Measurements from ENCODE around the gene FOXK2. TPM values are rescaled to one million over a fixed set of nuclear protein-coding genes. Genes with fewer than 3 reads are reported as not detected.
A peak's percentile ranks its signal among the peaks of the same experiment; 100 is the strongest.
"Not testable (repeated sequence)": the region's sequence is repeated elsewhere in the genome, so short reads cannot be mapped to it uniquely, and the experiment has no call there.

FOXK2 gene
- total RNA-seq, 2 experiments from 2014 or later: 59.4 to 67.2 TPM

DNA sequence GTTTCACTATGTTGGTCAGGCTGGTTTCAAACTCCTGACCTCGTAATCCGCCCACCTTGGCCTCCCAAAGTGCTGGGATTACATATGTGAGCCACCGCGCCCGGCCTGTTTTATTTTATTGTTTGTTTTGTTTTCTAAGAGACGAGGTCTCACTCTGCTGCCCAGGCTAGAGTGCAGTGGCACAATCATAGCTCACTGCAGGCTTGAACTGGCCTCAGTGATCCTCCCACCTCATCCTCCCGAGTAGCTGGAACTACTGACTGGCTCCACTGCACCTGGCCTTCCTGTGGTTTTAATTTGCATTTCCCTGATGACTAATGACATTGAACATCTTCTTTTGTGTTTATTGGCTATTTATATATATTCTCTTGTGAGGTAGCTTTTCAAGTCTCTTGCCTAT is 13.1 kb upstream of the FOXK2 start:
- peak; percentile 59 for DNase-seq
- Mint-ChIP-seq H3K4me3 (peak overlapping the region; percentile 25), H3K27ac (peak overlapping the region; percentile 68)
- H3K9me3 Mint-ChIP-seq, H3K27me3 Mint-ChIP-seq, H3K36me3 Mint-ChIP-seq, H3K4me1 Mint-ChIP-seq: not testable (repeated sequence)

DNA sequence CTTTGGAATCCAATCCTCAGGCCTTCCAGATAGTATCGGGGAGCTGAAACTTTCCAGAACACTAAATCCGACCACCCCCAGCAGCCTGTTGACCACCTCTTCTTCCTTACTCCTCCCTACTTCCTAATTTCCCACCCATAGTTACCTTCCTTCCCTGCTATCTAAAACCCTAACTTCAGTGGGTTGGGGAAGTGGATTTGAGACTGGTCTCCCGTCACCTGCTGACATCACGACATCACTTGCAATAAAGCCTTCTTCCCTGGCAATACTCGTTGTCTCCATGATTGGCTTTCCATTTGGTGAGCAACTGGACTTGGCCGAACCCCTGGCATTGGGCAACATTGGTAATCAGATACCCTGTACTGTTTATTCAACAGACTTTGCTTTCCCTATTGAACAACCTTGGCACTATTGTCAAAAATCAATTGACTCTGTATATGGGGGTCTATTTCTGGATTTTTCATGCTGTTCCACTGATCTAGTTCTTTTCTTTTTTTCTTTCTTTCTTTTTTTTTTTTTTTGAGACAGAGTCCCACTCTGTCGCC is 11.8 kb upstream of the FOXK2 start:
- DNase-seq: no peak
- H3K4me3 Mint-ChIP-seq: no peak overlapping the region
- peaks cover 3% of the 10 kb centered on the region for H3K27me3 Mint-ChIP-seq
- H3K27ac Mint-ChIP-seq: no peak overlapping the region
- peaks cover 9% of the 10 kb centered on the region for H3K4me1 Mint-ChIP-seq
- H3K9me3 Mint-ChIP-seq: no peaks in the 10 kb centered on the region
- no peaks in the 10 kb centered on the region for H3K36me3 Mint-ChIP-seq

- not testable (repeated sequence) for H3K4me1 Mint-ChIP-seq, H3K36me3 Mint-ChIP-seq, H3K4me3 Mint-ChIP-seq, H3K27me3 Mint-ChIP-seq, H3K27ac Mint-ChIP-seq, H3K9me3 Mint-ChIP-seq, DNase-seq
Measured at GRCh38 chr17:82511642-82512041, 7.9 kb upstream of the FOXK2 start.

- H3K27me3 Mint-ChIP-seq, H3K4me1 Mint-ChIP-seq, H3K27ac Mint-ChIP-seq, H3K9me3 Mint-ChIP-seq, DNase-seq, H3K36me3 Mint-ChIP-seq, H3K4me3 Mint-ChIP-seq: not testable (repeated sequence)
Measured at GRCh38 chr17:82513864-82514263, 5.7 kb upstream of the FOXK2 start.

GRCh38 chr17:82517230-82517865 is 2.2 kb upstream of the FOXK2 start:
- Mint-ChIP-seq H3K27me3 (no peaks in the 10 kb centered on the region), H3K36me3 (peaks cover 8% of the 10 kb centered on the region), H3K4me1 (peaks cover 9% of the 10 kb centered on the region), H3K27ac (no peak overlapping the region), H3K9me3 (no peaks in the 10 kb centered on the region), H3K4me3 (no peak overlapping the region)
- no peak for DNase-seq

- DNase-seq: peak; percentile 53
- Mint-ChIP-seq H3K27ac (peak overlapping the region; percentile 74), H3K4me3 (peak overlapping the region; percentile 85), H3K36me3 (peaks cover 16% of the 10 kb centered on the region), H3K27me3 (no peaks in the 10 kb centered on the region), H3K9me3 (no peaks in the 10 kb centered on the region), H3K4me1 (peaks cover 23% of the 10 kb centered on the region)
Measured at GRCh38 chr17:82519971-82520903, 705 bp downstream of the FOXK2 start.

DNA sequence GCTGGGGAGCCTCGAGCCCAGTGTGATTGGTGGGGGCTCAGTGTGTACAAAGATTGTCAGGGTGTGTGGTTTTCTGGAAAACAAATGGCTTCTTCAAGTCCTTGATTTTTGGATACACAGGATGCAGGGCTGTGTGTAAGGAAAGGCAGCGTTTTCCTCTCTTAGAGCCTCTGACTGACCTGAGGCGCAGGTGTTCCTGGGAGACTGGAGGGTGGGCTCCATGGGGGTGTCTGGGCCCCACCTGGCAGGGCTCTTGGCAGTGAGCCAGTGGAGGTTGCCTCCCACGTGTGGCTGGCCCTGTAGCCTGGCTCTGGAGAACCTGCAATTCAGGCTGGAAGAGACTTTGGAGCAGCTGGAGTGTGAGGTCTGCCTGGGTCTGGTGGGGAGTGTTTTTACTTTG is 5.0 kb downstream of the FOXK2 start:
- H3K27me3 Mint-ChIP-seq: no peaks in the 10 kb centered on the region
- H3K4me3 Mint-ChIP-seq: no peak overlapping the region
- no peak for DNase-seq
- peaks cover 19% of the 10 kb centered on the region for H3K36me3 Mint-ChIP-seq
- no peak overlapping the region for H3K27ac Mint-ChIP-seq
- H3K9me3 Mint-ChIP-seq: no peaks in the 10 kb centered on the region
- H3K4me1 Mint-ChIP-seq: peaks cover 46% of the 10 kb centered on the region

- Mint-ChIP-seq H3K36me3 (peaks cover 16% of the 10 kb centered on the region), H3K4me3 (no peak overlapping the region), H3K27ac (no peak overlapping the region), H3K9me3 (no peaks in the 10 kb centered on the region), H3K4me1 (peaks cover 52% of the 10 kb centered on the region), H3K27me3 (no peaks in the 10 kb centered on the region)
- DNase-seq: no peak
Measured at GRCh38 chr17:82525712-82526111, 6.2 kb downstream of the FOXK2 start.

GRCh38 chr17:82527898-82528297 is 8.4 kb downstream of the FOXK2 start:
- no peak for DNase-seq

GRCh38 chr17:82528484-82529265 is 9.1 kb downstream of the FOXK2 start:
- H3K4me1 Mint-ChIP-seq: peaks cover 48% of the 10 kb centered on the region
- H3K36me3 Mint-ChIP-seq: peaks cover 5% of the 10 kb centered on the region
- H3K27ac Mint-ChIP-seq: peak overlapping the region; percentile 4
- H3K27me3 Mint-ChIP-seq: no peaks in the 10 kb centered on the region
- no peak overlapping the region for H3K4me3 Mint-ChIP-seq
- DNase-seq: no peak
- H3K9me3 Mint-ChIP-seq: no peaks in the 10 kb centered on the region

More at GRCh38 chr17:82527898-82528297, 8.4 kb downstream of the FOXK2 start:
- no peaks in the 10 kb centered on the region for H3K27me3 Mint-ChIP-seq
- no peaks in the 10 kb centered on the region for H3K9me3 Mint-ChIP-seq
- peaks cover 8% of the 10 kb centered on the region for H3K36me3 Mint-ChIP-seq
- peaks cover 49% of the 10 kb centered on the region for H3K4me1 Mint-ChIP-seq
- H3K27ac Mint-ChIP-seq: peak overlapping the region; percentile 44
- no peak overlapping the region for H3K4me3 Mint-ChIP-seq

GRCh38 chr17:82529914-82530300 is 10.4 kb downstream of the FOXK2 start:
- Mint-ChIP-seq H3K36me3 (peaks cover 3% of the 10 kb centered on the region), H3K9me3 (no peaks in the 10 kb centered on the region), H3K27me3 (no peaks in the 10 kb centered on the region), H3K4me3 (no peak overlapping the region), H3K4me1 (peaks cover 51% of the 10 kb centered on the region), H3K27ac (no peak overlapping the region)
- DNase-seq: no peak

DNA sequence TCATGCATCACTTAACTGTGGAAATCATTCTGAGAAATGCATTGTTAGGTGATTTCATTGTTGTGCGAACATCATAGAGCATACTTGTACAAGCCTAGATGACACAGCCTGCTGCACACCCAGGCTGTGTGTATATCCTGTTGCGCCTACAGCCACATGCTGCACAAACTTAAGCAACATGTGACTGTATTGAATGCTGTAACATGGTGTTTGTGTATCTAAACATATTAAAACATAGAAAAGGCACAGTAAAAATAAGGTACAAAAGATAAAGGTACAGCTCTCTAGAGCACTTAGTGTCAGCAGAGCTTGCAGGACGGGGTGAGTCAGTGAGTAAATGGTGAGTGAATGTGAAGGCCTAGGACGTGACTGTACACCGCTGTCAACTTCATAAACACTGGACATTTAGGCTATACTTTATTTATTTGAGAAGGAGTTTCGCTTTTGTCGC is 11.9 kb downstream of the FOXK2 start:
- Mint-ChIP-seq H3K4me1 (peaks cover 57% of the 10 kb centered on the region), H3K36me3 (peaks cover 3% of the 10 kb centered on the region), H3K27ac (no peak overlapping the region), H3K4me3 (no peak overlapping the region), H3K9me3 (no peaks in the 10 kb centered on the region), H3K27me3 (no peaks in the 10 kb centered on the region)
- no peak for DNase-seq

GRCh38 chr17:82534401-82534812 is 14.9 kb downstream of the FOXK2 start:
- no peaks in the 10 kb centered on the region for H3K9me3 Mint-ChIP-seq
- DNase-seq: no peak
- H3K4me1 Mint-ChIP-seq: peaks cover 55% of the 10 kb centered on the region
- H3K36me3 Mint-ChIP-seq: peaks cover 3% of the 10 kb centered on the region
- H3K4me3 Mint-ChIP-seq: no peak overlapping the region
- peak overlapping the region; percentile 36 for H3K27ac Mint-ChIP-seq
- no peaks in the 10 kb centered on the region for H3K27me3 Mint-ChIP-seq

DNA sequence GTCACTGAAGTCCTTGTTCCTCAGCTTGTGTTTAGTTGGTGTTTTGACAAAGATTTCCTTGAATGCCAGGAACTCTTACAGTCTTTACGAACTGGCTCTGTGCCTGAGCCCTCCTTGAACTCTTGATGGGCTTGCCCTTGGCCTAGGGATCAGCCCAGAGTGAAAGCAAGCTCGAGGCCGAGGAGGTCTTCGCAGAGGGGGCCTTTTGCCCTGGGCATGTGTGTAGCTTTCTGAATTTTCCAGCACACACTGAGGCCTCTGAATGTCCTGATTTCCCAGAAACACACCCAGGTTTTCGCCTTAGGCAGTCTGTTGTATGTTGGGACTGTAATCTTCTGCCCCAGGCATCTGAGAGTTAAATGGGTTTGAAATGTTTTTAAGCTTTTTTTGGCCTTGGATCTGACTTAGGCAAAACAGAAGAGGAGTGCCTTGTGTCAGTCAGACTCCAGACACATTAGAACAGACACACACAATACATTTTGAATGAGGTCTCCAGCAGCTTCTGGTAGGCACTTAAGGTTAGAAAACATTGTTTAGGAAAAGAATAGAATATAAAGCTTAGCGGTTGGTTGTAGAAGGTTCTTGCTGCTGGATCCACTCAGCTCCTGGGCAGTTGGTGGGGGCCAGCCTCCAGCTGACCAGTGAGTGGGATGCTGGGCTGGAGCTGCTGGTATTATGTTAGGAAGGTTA is 17.1 kb downstream of the FOXK2 start:
- no peaks in the 10 kb centered on the region for H3K9me3 Mint-ChIP-seq
- no peaks in the 10 kb centered on the region for H3K27me3 Mint-ChIP-seq
- peak overlapping the region; percentile 54 for H3K27ac Mint-ChIP-seq
- no peak overlapping the region for H3K4me3 Mint-ChIP-seq
- H3K36me3 Mint-ChIP-seq: peaks cover 3% of the 10 kb centered on the region
- DNase-seq: no peak
- peaks cover 52% of the 10 kb centered on the region for H3K4me1 Mint-ChIP-seq
